Heart right ventricle (tissue), 16 donors: Measurements from ENCODE around the gene NXPH1. TPM values are rescaled to one million over a fixed set of nuclear protein-coding genes. Genes with fewer than 3 reads are reported as not detected.

Source experiments
- ATAC-seq, 8 donors: fragments of 200-7000 bp; cut with Tn5 transposase; one replicate each; pipeline ENCODE4 v1.9.1; 2020; ENCODE audit warnings: mild to moderate bottlenecking in 8 of 8, moderate library complexity in 8 of 8, moderate number of reproducible peaks in 1 of 8
- DNase-seq, 2 donors: peaks; one replicate each; pipeline ENCODE4 v3.0.0-alpha.2; 2020
- H3K27ac ChIP-seq, 10 donors: fragments of 200-600 bp; sonication (generic) in 2 of 10; one replicate each; pipeline versions ENCODE4 v1.5.0 to v1.8.0; 2020 to 2022; ENCODE audit warnings: mild to moderate bottlenecking in 3 of 10
- H3K27me3 ChIP-seq, 7 donors: fragments of 200-600 bp; one replicate each; pipeline ENCODE4 v1.8.0; 2021 to 2022; ENCODE audit warnings: mild to moderate bottlenecking in 2 of 7
- H3K36me3 ChIP-seq, 9 donors: fragments of 200-600 bp; sonication (generic) in 1 of 9; one replicate each; pipeline versions ENCODE4 v1.5.0 to v1.8.0; 2020 to 2022; ENCODE audit warnings: mild to moderate bottlenecking in 2 of 9
- H3K4me1 ChIP-seq, 9 donors: fragments of 200-600 bp; sonication (generic) in 1 of 9; one replicate each; pipeline versions ENCODE4 v1.5.0 to v1.8.0; 2020 to 2022; ENCODE audit warnings: mild to moderate bottlenecking in 4 of 9
- H3K4me3 ChIP-seq, 10 donors: fragments of 200-600 bp; sonication (generic) in 2 of 10; one replicate each; pipeline versions ENCODE4 v1.5.0 to v1.8.0; 2020 to 2022; ENCODE audit warnings: mild to moderate bottlenecking in 7 of 10, moderate library complexity in 2 of 10
- H3K9me3 ChIP-seq, 11 donors: fragments of 200-600 bp in 10 of 11; sonication (generic) in 2 of 11; one replicate each; pipeline versions ENCODE4 v1.5.0 to v1.8.0; 2013 to 2022; ENCODE audit warnings: mild to moderate bottlenecking in 2 of 11, control low read depth in 1 of 11, moderate library complexity in 1 of 11
- CTCF ChIP-seq, 9 donors: fragments of 200-600 bp; sonication (generic) in 2 of 9; IDR thresholded peaks; one replicate each; pipeline versions ENCODE4 v1.5.0 to v1.8.0; 2021 to 2022; ENCODE audit warnings: antibody characterized with exemption in 9 of 9, mild to moderate bottlenecking in 5 of 9, moderate library complexity in 1 of 9
- WGBS, 2 donors: extraction: QIAGEN DNeasy Blood & Tissue Kit; methylation state at CpG; one replicate each; pipeline ENCODE4 v1.1.7; 2013; ENCODE audit warnings: inconsistent platforms in 1 of 2; 5-methylcytosine and 5-hydroxymethylcytosine counted together
- intact Hi-C, 10 donors: fragments of 100-400 bp; cut with DNase I; formaldehyde crosslinking; loops; one replicate each; pipeline versions ENCODE4 v1.11.1 to v1.14.2; 2022
- polyA plus RNA-seq, 2 donors: library from polyadenylated mRNA; stranded (reverse); fragments of 200-250 nt; gene quantifications; one replicate each; pipeline ENCODE4 v1.2.3, GENCODE V29; 2013
- total RNA-seq, 10 donors: library from RNA; stranded (reverse); fragmentation: NEBNext Ultra II Directional in 3 of 10; extraction: Animal tissue kit (Norgen Biotek cat#: 25700) in 3 of 10; gene quantifications; one replicate each; pipeline versions ENCODE4 v1.2.1 to v1.2.4, GENCODE V29; 2021 to 2023
- donor health status: Arrhythmogenic right ventricular cardiomyopathy.
- donor health status: ischemic (EF 13 %, LVEDD 7.1; RV severe dilation, severe dysfunction).
- donor health status: healthy with polysubstance abuse.
- donor health status: DM: no; HTN: yes; CAD: no.
- donor health status: DM: no; HTN: no; CAD: no.
- donor health status: ischemic (EF 25% LVEDD 6.9; RV normal size, moderate dysfunction).
- donor health status: ischemic (EF 25% LVEDD 5.7; RV mildly dilated, moderate dysfunction).
- donor health status: healthy.
- donor health status: DM: yes; HTN: yes; CAD: no.
- donor health status: Ischemic cardiomyopathy.
- donor health status: ischemic (EF 35%, LVEDD 5.7; RV mildly dilated, moderate dysfunction).
- donor health status: nonischemic (EF 11% LVEDD 7.7; RV severe dilation, severe dysfunction).
- donor health status: DM: yes; HTN: yes; CAD: no.
- donor health status: PGD.
- donor health status: ischemic (EF 29% LVEDD 5.4; RV normal size, mild dysfunction).
- donor health status: nonischemic (EF 23%, LVEDD 6.1; RV moderate dilation, normal function).

NXPH1 gene
- total and polyA plus RNA-seq, 12 donors = not detected

GRCh38 chr7:8628656-8629055 is 195.2 kb downstream of the NXPH1 start:
- 86 to 91% methylated on average over 7 of the region's 7 CpGs for WGBS, 2 donors

DNA sequence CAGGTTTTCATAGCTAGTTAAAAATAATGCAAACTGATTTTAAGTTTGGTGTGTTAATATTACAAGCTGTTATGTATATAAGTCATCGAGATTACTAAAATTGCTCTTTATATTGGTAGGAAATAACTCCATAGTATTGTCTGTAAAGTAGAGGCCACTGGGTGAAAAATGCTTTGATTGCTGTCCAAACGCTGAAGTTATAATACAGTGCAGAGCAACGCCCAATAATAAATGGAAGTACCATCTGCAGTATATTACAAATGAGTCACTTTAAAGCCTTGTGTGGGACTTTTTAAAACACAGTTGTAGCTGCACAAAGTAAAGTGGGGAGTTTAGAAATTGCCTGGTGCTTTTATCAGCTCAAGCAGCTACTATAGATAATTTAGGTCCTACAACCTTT is 196.1 kb downstream of the NXPH1 start:
- no peaks in the 10 kb centered on the region for H3K36me3 ChIP-seq
- TF ChIP-seq CTCF (IDR thresholded peaks at IDR 0.05) = no peak
- ATAC-seq (no peak), DNase-seq (no peak)
- no peaks in the 10 kb centered on the region for H3K27me3 ChIP-seq
- H3K9me3 ChIP-seq = peaks cover 0 to 3% (median 0%) of the 10 kb centered on the region in 11 donors
- intact Hi-C loops = no loop called here
- H3K4me3 ChIP-seq = no peak overlapping the region
- 43 to 49% methylated on average over 3 of the region's 3 CpGs for WGBS, 2 donors
- H3K4me1 ChIP-seq = no peaks in the 10 kb centered on the region
- H3K27ac ChIP-seq = no peak overlapping the region

More at GRCh38 chr7:8628656-8629055, 195.2 kb downstream of the NXPH1 start:
- Histone ChIP-seq H3K4me3 (no peak overlapping the region), H3K4me1 (no peaks in the 10 kb centered on the region), H3K9me3 (peaks cover 0 to 3% (median 0%) of the 10 kb centered on the region in 11 donors), H3K27me3 (no peaks in the 10 kb centered on the region), H3K27ac (no peak overlapping the region), H3K36me3 (no peaks in the 10 kb centered on the region)
- intact Hi-C loops = no loop called here
- DNase-seq = no peak
- TF ChIP-seq CTCF (IDR thresholded peaks at IDR 0.05) = no peak
- ATAC-seq = no peak

DNA sequence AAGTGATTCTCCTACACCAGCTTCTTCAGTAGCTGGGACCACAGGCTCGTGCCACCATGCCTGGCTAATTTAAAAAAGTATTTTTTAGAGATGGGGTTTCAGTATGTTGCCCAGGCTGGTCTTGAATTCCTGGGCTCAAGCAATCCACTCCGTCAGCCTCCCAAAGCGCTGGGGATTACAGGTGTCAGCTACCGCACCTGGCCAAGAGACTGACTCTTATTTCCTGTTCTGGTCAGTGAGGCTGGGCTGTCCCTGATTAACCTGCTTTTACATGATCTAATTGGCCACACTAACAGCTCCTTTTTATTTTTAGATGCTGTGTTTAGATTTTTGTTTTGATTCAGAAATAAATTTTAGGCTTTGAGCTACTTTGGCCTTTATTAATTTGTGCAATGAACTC is 203.9 kb downstream of the NXPH1 start:
- ATAC-seq = no peak
- DNase-seq = no peak
- Histone ChIP-seq H3K4me1 (no peaks in the 10 kb centered on the region), H3K27ac (no peak overlapping the region), H3K9me3 (peaks cover 0 to 2% (median 0%) of the 10 kb centered on the region in 11 donors), H3K36me3 (no peaks in the 10 kb centered on the region), H3K4me3 (no peak overlapping the region), H3K27me3 (no peaks in the 10 kb centered on the region)
- 76 to 81% methylated on average over 4 of the region's 4 CpGs for WGBS, 2 donors
- intact Hi-C loops = no loop called here
- TF ChIP-seq CTCF (IDR thresholded peaks at IDR 0.05) = no peak

GRCh38 chr7:8638076-8638475 is 204.7 kb downstream of the NXPH1 start:
- Histone ChIP-seq H3K4me1 (no peaks in the 10 kb centered on the region), H3K4me3 (no peak overlapping the region), H3K36me3 (no peaks in the 10 kb centered on the region), H3K27ac (no peak overlapping the region), H3K9me3 (peaks cover 0 to 4% (median 0%) of the 10 kb centered on the region in 11 donors), H3K27me3 (no peaks in the 10 kb centered on the region)
- intact Hi-C loops = no loop called here
- no peak for TF ChIP-seq CTCF (IDR thresholded peaks at IDR 0.05)
- 50 to 57% methylated on average over 7 of the region's 7 CpGs for WGBS, 2 donors
- peak in 1 of 2 donors; percentile 16 for DNase-seq
- ATAC-seq = peak; percentile 13 to 72 (median 56)
